ENCODE results near the gene WIPF1. TPM values are rescaled to one million over a fixed set of nuclear protein-coding genes. Genes with fewer than 3 reads are reported as not detected.
"Not testable (repeated sequence)": the region's sequence is repeated elsewhere in the genome, so short reads cannot be mapped to it uniquely, and the experiment has no call there.

The WIPF1 gene
- total and polyA plus RNA-seq, 2 experiments from 2014 or later = 20.1 to 32.7 TPM

DNA sequence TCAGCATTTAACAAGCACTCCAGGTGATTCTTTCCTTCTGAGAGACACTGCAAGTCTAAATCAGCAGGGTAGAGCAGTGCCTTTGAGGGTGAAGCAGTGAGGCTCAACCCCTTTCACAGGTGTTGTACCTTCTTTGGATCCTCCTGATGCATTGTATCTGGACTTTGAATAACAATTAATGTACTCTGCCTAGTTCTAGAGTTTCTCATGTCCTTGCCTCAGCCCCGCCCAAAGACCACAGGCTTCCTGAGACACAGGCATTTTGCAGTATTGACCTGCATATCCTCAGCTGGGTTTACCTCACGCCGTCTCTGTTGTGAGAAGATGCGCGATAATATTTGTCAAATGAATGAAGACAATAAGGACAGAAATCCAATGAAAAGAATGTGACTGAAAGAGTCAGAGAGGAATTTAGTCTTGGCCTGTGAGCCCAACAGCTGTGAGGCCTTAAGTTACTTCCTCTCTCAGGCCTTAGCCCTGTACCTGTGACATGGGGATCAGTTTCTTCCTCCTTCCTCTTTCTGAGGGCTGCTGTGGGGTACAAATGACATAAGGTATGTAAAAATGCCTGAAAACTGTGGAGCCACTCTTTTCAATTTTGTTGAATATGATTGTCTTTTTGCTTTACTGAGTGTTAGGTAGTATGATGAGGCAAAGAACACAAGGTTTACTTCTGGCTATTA, 43.7 kb downstream of the WIPF1 start:
- TF ChIP-seq, protein P1, sequence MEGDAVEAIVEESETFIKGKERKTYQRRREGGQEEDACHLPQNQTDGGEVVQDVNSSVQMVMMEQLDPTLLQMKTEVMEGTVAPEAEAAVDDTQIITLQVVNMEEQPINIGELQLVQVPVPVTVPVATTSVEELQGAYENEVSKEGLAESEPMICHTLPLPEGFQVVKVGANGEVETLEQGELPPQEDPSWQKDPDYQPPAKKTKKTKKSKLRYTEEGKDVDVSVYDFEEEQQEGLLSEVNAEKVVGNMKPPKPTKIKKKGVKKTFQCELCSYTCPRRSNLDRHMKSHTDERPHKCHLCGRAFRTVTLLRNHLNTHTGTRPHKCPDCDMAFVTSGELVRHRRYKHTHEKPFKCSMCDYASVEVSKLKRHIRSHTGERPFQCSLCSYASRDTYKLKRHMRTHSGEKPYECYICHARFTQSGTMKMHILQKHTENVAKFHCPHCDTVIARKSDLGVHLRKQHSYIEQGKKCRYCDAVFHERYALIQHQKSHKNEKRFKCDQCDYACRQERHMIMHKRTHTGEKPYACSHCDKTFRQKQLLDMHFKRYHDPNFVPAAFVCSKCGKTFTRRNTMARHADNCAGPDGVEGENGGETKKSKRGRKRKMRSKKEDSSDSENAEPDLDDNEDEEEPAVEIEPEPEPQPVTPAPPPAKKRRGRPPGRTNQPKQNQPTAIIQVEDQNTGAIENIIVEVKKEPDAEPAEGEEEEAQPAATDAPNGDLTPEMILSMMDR (IDR thresholded peaks at IDR 0.05; ENCODE audit: poor library complexity) = no peak
- TF ChIP-seq EZH2 (IDR thresholded peaks at IDR 0.05; ENCODE audit: borderline replicate concordance) = no peak
- TF ChIP-seq EZH2phosphoT487 (IDR thresholded peaks at IDR 0.05; ENCODE audit: low read depth, severe bottlenecking, unreplicated experiment) = no peak
- Histone ChIP-seq H3K9me3 (ENCODE audit: low read depth) (no peaks in the 10 kb centered on the region), H3K4me1 (ENCODE audit: insufficient read depth) (no peaks in the 10 kb centered on the region), H3K4me2 (no peak overlapping the region), H3K36me3 (replicated peaks; ENCODE audit: insufficient read depth, low read depth) (no peaks in the 10 kb centered on the region), H4K20me1 (ENCODE audit: insufficient read depth, poor library complexity, severe bottlenecking) (no peaks in the 10 kb centered on the region), H3K4me3 (no peak overlapping the region), H3K79me2 (no peaks in the 10 kb centered on the region), H3K27me3 (no peaks in the 10 kb centered on the region), H3K9me2 (replicated peaks; ENCODE audit: insufficient read depth) (no peaks in the 10 kb centered on the region), H3K27ac (no peak overlapping the region), H2AFZ (no peak overlapping the region)
- no peak for DNase-seq (ENCODE audit: low spot score)
- WGBS (ENCODE audit: low lambda C conversion rate, missing lambda C conversion rate) = 83% methylated on average over 5 of the region's 5 CpGs

DNA sequence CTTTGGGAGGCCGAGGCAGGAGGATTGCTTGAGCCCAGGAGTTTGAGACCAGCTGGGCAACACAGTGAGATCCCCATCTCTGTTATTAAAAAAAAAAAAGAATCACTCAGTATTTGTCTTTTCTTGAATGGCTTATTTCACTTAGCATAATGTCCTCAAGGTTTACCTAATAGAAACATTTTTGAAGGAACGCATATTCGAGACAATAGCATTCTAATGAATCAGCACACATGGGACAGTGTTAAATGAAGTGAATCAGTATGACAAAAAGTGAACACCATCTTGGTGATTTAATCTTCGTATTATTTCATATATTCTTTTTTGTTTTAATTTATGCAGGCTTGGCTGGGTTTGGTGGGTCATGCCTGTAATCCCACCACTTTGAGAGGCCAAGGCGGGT, 44.7 kb downstream of the WIPF1 start:
- H3K4me1 ChIP-seq (ENCODE audit: insufficient read depth) = no peaks in the 10 kb centered on the region
- 95% methylated on average over 5 of the region's 5 CpGs for WGBS (ENCODE audit: low lambda C conversion rate, missing lambda C conversion rate)
- H3K4me2 ChIP-seq = no peak overlapping the region
- TF ChIP-seq EZH2 (IDR thresholded peaks at IDR 0.05; ENCODE audit: borderline replicate concordance) (no peak), EZH2phosphoT487 (IDR thresholded peaks at IDR 0.05; ENCODE audit: low read depth, severe bottlenecking, unreplicated experiment) (no peak)
- TF ChIP-seq, protein P1 (IDR thresholded peaks at IDR 0.05; ENCODE audit: poor library complexity) = no peak
- H3K27me3 ChIP-seq = no peaks in the 10 kb centered on the region
- no peaks in the 10 kb centered on the region for H4K20me1 ChIP-seq (ENCODE audit: insufficient read depth, poor library complexity, severe bottlenecking)
- H3K4me3 ChIP-seq = no peak overlapping the region
- H3K36me3 ChIP-seq (replicated peaks; ENCODE audit: insufficient read depth, low read depth) = no peaks in the 10 kb centered on the region
- H3K79me2 ChIP-seq = no peaks in the 10 kb centered on the region
- H3K9me2 ChIP-seq (replicated peaks; ENCODE audit: insufficient read depth) = no peaks in the 10 kb centered on the region
- DNase-seq (ENCODE audit: low spot score) = no peak
- no peak overlapping the region for H3K27ac ChIP-seq
- H3K9me3 ChIP-seq (ENCODE audit: low read depth) = no peaks in the 10 kb centered on the region
- H2AFZ ChIP-seq = no peak overlapping the region

DNA sequence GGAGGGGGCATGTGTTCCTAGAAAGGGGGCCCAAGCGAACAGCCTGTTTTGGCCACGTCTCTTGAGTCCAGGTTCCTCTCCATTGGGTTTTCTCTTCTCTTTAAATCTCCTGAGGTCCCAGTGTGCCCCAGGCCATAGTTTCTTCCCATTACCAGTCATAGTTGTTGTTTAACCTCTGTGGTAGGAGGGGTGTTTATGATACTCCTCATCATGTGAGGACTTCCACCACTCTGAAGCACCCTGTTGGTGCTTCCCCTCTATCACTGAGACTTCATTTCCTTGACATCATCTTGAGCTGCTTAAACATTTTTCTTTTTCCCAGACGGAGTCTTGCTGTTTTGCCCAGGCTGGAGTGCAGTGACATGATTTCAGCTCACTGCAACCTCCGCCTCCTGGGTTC, 45.9 kb downstream of the WIPF1 start:
- no peaks in the 10 kb centered on the region for H3K9me3 ChIP-seq (ENCODE audit: low read depth)
- H3K27ac ChIP-seq = no peak overlapping the region
- H3K27me3 ChIP-seq = no peaks in the 10 kb centered on the region
- H3K36me3 ChIP-seq (replicated peaks; ENCODE audit: insufficient read depth, low read depth) = no peaks in the 10 kb centered on the region
- H3K9me2 ChIP-seq (replicated peaks; ENCODE audit: insufficient read depth) = no peaks in the 10 kb centered on the region
- H3K4me2 ChIP-seq = no peak overlapping the region
- TF ChIP-seq EZH2phosphoT487 (IDR thresholded peaks at IDR 0.05; ENCODE audit: low read depth, severe bottlenecking, unreplicated experiment) = no peak
- no peak for TF ChIP-seq EZH2 (IDR thresholded peaks at IDR 0.05; ENCODE audit: borderline replicate concordance)
- TF ChIP-seq, protein P1 (IDR thresholded peaks at IDR 0.05; ENCODE audit: poor library complexity) = no peak
- H3K4me3 ChIP-seq = no peak overlapping the region
- 94% methylated on average over 4 of the region's 4 CpGs for WGBS (ENCODE audit: low lambda C conversion rate, missing lambda C conversion rate)
- no peak overlapping the region for H2AFZ ChIP-seq
- no peaks in the 10 kb centered on the region for H4K20me1 ChIP-seq (ENCODE audit: insufficient read depth, poor library complexity, severe bottlenecking)
- DNase-seq (ENCODE audit: low spot score) = no peak
- H3K4me1 ChIP-seq (ENCODE audit: insufficient read depth) = no peaks in the 10 kb centered on the region
- H3K79me2 ChIP-seq = no peaks in the 10 kb centered on the region

DNA sequence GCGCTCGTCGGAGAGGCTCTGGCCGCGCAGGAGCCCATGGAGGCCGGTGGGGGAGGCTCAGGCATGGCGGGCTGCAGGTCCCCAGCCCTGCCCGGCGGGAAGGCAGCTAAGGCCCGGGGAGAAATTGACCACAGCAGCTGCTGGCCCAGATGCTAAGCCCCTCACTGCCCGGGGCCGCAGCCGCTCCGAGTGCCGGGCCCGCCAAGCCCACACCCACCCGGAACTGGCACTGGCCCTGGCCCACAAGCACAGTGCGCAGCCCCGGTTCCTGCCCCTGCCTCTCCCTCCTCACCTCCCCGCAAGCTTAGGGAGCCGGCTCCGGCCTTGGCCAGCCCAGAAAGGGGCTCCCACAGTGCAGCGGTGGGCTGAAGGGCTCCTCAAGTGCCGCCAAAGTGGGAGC, 49.0 kb downstream of the WIPF1 start:
- not testable (repeated sequence) for H3K27ac ChIP-seq; H3K4me2 ChIP-seq; H3K4me3 ChIP-seq; DNase-seq (ENCODE audit: low spot score); H3K27me3 ChIP-seq; H4K20me1 ChIP-seq (ENCODE audit: insufficient read depth, poor library complexity, severe bottlenecking); H3K79me2 ChIP-seq; H3K9me3 ChIP-seq (ENCODE audit: low read depth); H3K4me1 ChIP-seq (ENCODE audit: insufficient read depth); H3K36me3 ChIP-seq (replicated peaks; ENCODE audit: insufficient read depth, low read depth); H2AFZ ChIP-seq; H3K9me2 ChIP-seq (replicated peaks; ENCODE audit: insufficient read depth)
- 88% methylated on average over 23 of the region's 24 CpGs for WGBS (ENCODE audit: low lambda C conversion rate, missing lambda C conversion rate)

DNA sequence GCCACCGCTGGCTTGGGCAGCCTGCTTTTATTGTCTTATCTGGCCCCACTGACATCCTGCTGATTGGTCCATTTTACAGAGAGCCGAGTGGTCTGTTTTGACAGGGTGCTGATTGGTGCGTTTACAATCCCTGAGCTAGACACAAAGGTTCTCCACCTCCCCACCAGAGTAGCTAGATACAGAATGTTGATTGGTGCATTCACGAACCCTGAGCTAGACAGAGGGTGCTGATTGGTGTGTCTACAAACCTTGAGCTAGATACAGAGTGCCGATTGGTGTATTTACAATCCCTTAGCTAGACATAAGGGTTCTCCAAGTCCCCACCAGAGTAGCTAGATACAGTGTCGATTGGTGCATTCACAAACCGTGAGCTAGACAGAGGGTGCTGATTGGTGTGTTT, 49.6 kb downstream of the WIPF1 start:
- not testable (repeated sequence) for H4K20me1 ChIP-seq (ENCODE audit: insufficient read depth, poor library complexity, severe bottlenecking); H3K27ac ChIP-seq; H3K9me3 ChIP-seq (ENCODE audit: low read depth); H2AFZ ChIP-seq; H3K27me3 ChIP-seq; H3K9me2 ChIP-seq (replicated peaks; ENCODE audit: insufficient read depth); H3K4me2 ChIP-seq; H3K79me2 ChIP-seq; H3K4me3 ChIP-seq; H3K36me3 ChIP-seq (replicated peaks; ENCODE audit: insufficient read depth, low read depth); H3K4me1 ChIP-seq (ENCODE audit: insufficient read depth); DNase-seq (ENCODE audit: low spot score)
- WGBS (ENCODE audit: low lambda C conversion rate, missing lambda C conversion rate) = 97% methylated on average over 7 of the region's 7 CpGs

Measured in hepatocyte (in vitro differentiated cells).